ENCODE data around the gene FNDC11. TPM values are rescaled to one million over a fixed set of nuclear protein-coding genes. Genes with fewer than 3 reads are reported as not detected.

FNDC11 gene
- total RNA-seq, 1 donor from 2014 or later = 1.3 TPM

DNA sequence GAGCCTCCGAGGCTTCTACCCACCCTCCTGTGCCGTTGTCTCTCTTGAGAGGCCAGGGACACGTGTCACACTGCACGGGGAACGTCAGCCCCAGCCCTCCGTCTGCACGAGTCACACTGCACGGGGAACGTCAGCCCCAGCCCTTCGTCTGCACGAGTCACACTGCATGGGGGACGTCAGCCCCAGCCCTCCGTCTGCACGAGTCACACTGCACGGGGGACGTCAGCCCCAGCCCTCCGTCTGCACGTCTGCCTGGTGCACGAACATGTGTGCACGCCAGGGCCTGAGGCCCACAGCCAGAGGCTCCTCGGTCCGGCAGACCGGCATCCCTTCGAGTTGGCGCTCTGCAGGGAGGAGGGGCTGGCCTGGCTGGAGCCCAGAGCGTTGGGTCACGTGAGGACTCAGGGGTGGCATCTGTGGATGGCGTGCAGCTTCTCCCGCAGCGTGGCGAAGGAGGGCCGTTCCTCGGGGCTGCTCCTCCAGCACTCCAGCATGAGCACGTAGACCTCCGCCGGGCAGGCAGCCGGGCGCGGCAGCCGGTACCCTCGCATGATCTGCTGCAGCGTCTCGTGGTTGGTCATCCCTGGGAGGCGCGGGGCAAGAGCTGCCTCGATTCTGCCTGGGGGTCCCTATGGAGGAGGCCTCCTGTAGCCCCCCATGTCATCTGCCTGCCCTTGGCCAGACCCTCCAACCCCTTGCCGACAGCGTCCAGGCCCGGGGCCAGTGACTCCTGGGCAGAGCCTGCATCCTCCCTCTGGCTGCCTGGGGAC is 13.4 kb upstream of the FNDC11 start:
- H3K4me3 Mint-ChIP-seq (ENCODE audit: unreplicated experiment) = no peak overlapping the region
- peaks cover 5% of the 10 kb centered on the region for H3K36me3 Mint-ChIP-seq (ENCODE audit: low read depth, unreplicated experiment)
- TF ChIP-seq, protein P1, sequence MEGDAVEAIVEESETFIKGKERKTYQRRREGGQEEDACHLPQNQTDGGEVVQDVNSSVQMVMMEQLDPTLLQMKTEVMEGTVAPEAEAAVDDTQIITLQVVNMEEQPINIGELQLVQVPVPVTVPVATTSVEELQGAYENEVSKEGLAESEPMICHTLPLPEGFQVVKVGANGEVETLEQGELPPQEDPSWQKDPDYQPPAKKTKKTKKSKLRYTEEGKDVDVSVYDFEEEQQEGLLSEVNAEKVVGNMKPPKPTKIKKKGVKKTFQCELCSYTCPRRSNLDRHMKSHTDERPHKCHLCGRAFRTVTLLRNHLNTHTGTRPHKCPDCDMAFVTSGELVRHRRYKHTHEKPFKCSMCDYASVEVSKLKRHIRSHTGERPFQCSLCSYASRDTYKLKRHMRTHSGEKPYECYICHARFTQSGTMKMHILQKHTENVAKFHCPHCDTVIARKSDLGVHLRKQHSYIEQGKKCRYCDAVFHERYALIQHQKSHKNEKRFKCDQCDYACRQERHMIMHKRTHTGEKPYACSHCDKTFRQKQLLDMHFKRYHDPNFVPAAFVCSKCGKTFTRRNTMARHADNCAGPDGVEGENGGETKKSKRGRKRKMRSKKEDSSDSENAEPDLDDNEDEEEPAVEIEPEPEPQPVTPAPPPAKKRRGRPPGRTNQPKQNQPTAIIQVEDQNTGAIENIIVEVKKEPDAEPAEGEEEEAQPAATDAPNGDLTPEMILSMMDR (IDR thresholded peaks at IDR 0.05; ENCODE audit: unreplicated experiment) = no peak
- H3K27ac Mint-ChIP-seq (ENCODE audit: unreplicated experiment) = no peak overlapping the region
- peaks cover 3% of the 10 kb centered on the region for H3K27me3 Mint-ChIP-seq (ENCODE audit: unreplicated experiment)
- no peaks in the 10 kb centered on the region for H3K9me3 Mint-ChIP-seq (ENCODE audit: unreplicated experiment)
- DNase-seq (ENCODE audit: low spot score) = no peak
- no peaks in the 10 kb centered on the region for H3K4me1 Mint-ChIP-seq (ENCODE audit: unreplicated experiment)

GRCh38 chr20:63541371-63541770 is 12.6 kb upstream of the FNDC11 start:
- peaks cover 3% of the 10 kb centered on the region for H3K27me3 Mint-ChIP-seq (ENCODE audit: unreplicated experiment)

GRCh38 chr20:63542031-63542559 is 11.9 kb upstream of the FNDC11 start:
- no peaks in the 10 kb centered on the region for H3K4me1 Mint-ChIP-seq (ENCODE audit: unreplicated experiment)

More at GRCh38 chr20:63541371-63541770, 12.6 kb upstream of the FNDC11 start:
- H3K36me3 Mint-ChIP-seq (ENCODE audit: low read depth, unreplicated experiment) = peaks cover 5% of the 10 kb centered on the region
- TF ChIP-seq, protein P1 (IDR thresholded peaks at IDR 0.05; ENCODE audit: unreplicated experiment) = no peak
- DNase-seq (ENCODE audit: low spot score) = no peak
- no peak overlapping the region for H3K27ac Mint-ChIP-seq (ENCODE audit: unreplicated experiment)
- H3K4me3 Mint-ChIP-seq (ENCODE audit: unreplicated experiment) = no peak overlapping the region
- H3K4me1 Mint-ChIP-seq (ENCODE audit: unreplicated experiment) = no peaks in the 10 kb centered on the region
- no peaks in the 10 kb centered on the region for H3K9me3 Mint-ChIP-seq (ENCODE audit: unreplicated experiment)

GRCh38 chr20:63542696-63543095 is 11.3 kb upstream of the FNDC11 start:
- no peak overlapping the region for H3K4me3 Mint-ChIP-seq (ENCODE audit: unreplicated experiment)

More at GRCh38 chr20:63542031-63542559, 11.9 kb upstream of the FNDC11 start:
- TF ChIP-seq, protein P1 (IDR thresholded peaks at IDR 0.05; ENCODE audit: unreplicated experiment) = no peak
- H3K9me3 Mint-ChIP-seq (ENCODE audit: unreplicated experiment) = no peaks in the 10 kb centered on the region
- H3K27ac Mint-ChIP-seq (ENCODE audit: unreplicated experiment) = no peak overlapping the region
- peaks cover 3% of the 10 kb centered on the region for H3K27me3 Mint-ChIP-seq (ENCODE audit: unreplicated experiment)
- peaks cover 5% of the 10 kb centered on the region for H3K36me3 Mint-ChIP-seq (ENCODE audit: low read depth, unreplicated experiment)
- H3K4me3 Mint-ChIP-seq (ENCODE audit: unreplicated experiment) = no peak overlapping the region
- DNase-seq (ENCODE audit: low spot score) = no peak

More at GRCh38 chr20:63542696-63543095, 11.3 kb upstream of the FNDC11 start:
- peaks cover 3% of the 10 kb centered on the region for H3K27me3 Mint-ChIP-seq (ENCODE audit: unreplicated experiment)
- no peaks in the 10 kb centered on the region for H3K4me1 Mint-ChIP-seq (ENCODE audit: unreplicated experiment)
- TF ChIP-seq, protein P1 (IDR thresholded peaks at IDR 0.05; ENCODE audit: unreplicated experiment) = no peak
- no peak for DNase-seq (ENCODE audit: low spot score)
- H3K9me3 Mint-ChIP-seq (ENCODE audit: unreplicated experiment) = no peaks in the 10 kb centered on the region
- peaks cover 5% of the 10 kb centered on the region for H3K36me3 Mint-ChIP-seq (ENCODE audit: low read depth, unreplicated experiment)
- H3K27ac Mint-ChIP-seq (ENCODE audit: unreplicated experiment) = no peak overlapping the region

All from endothelial cell (in vitro differentiated cells).